Osteocyte (in vitro differentiated cells): Measurements from ENCODE around the gene MEX3A. TPM values are rescaled to one million over a fixed set of nuclear protein-coding genes. Genes with fewer than 3 reads are reported as not detected.
A peak's percentile ranks its signal among the peaks of the same experiment; 100 is the strongest.

Experiments used
- DNase-seq: peaks from one replicate; pipeline ENCODE4 v3.0.0; 2021; ENCODE audit warnings: mixed read lengths; ENCODE audit not compliant: unreplicated experiment; ENCODE audit errors: extremely low spot score
- H3K27ac Mint-ChIP-seq: one replicate; pipeline ENCODE4 v1.8.0; 2021; ENCODE audit warnings: mild to moderate bottlenecking, mixed read lengths; ENCODE audit not compliant: unreplicated experiment
- H3K27me3 Mint-ChIP-seq: one replicate; pipeline ENCODE4 v1.8.0; 2021; ENCODE audit warnings: mixed read lengths; ENCODE audit not compliant: unreplicated experiment
- H3K36me3 Mint-ChIP-seq: one replicate; pipeline ENCODE4 v1.8.0; 2021; ENCODE audit warnings: mixed read lengths; ENCODE audit not compliant: unreplicated experiment
- H3K4me1 Mint-ChIP-seq: one replicate; pipeline ENCODE4 v1.8.0; 2021; ENCODE audit warnings: mixed read lengths; ENCODE audit not compliant: unreplicated experiment
- H3K4me3 Mint-ChIP-seq: one replicate; pipeline ENCODE4 v1.8.0; 2021; ENCODE audit warnings: mild to moderate bottlenecking, moderate library complexity, mixed read lengths; ENCODE audit not compliant: unreplicated experiment
- H3K9me3 Mint-ChIP-seq: one replicate; pipeline ENCODE4 v1.8.0; 2021; ENCODE audit warnings: mixed read lengths; ENCODE audit not compliant: unreplicated experiment
- CTCF ChIP-seq: fragments of 200-600 bp; sonication (generic); IDR thresholded peaks from 2 replicates; pipeline ENCODE4 v1.5.0; 2021; ENCODE audit warnings: antibody characterized with exemption, mild to moderate bottlenecking, moderate library complexity
- long read RNA-seq: library from polyadenylated mRNA; unstranded; transcript quantifications from one replicate; pipeline ENCODE4 v2.0.0, GENCODE V29; 2021
- total RNA-seq: library from RNA; stranded (reverse); gene quantifications from 2 replicates; pipeline ENCODE4 v1.2.1, GENCODE V29; 2021

Gene MEX3A, protein sequence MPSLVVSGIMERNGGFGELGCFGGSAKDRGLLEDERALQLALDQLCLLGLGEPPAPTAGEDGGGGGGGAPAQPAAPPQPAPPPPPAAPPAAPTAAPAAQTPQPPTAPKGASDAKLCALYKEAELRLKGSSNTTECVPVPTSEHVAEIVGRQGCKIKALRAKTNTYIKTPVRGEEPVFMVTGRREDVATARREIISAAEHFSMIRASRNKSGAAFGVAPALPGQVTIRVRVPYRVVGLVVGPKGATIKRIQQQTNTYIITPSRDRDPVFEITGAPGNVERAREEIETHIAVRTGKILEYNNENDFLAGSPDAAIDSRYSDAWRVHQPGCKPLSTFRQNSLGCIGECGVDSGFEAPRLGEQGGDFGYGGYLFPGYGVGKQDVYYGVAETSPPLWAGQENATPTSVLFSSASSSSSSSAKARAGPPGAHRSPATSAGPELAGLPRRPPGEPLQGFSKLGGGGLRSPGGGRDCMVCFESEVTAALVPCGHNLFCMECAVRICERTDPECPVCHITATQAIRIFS
- total RNA-seq = 19.8 and 20.7 TPM in 2 replicates
- long read RNA-seq = 0 reads

- no peaks in the 10 kb centered on the region for H3K9me3 Mint-ChIP-seq
- TF ChIP-seq CTCF = no peak
- H3K27me3 Mint-ChIP-seq = no peaks in the 10 kb centered on the region
- H3K27ac Mint-ChIP-seq = peak within 1 kb of the TSS; percentile 87
- H3K36me3 Mint-ChIP-seq = no peaks in the 10 kb centered on the region
- H3K4me3 Mint-ChIP-seq = peak within 1 kb of the TSS; percentile 93
- peak; percentile 93 for DNase-seq
- H3K4me1 Mint-ChIP-seq = peaks cover 75% of the 10 kb centered on the region
Observed at GRCh38 chr1:156082309-156083091, at the start of gene MEX3A. TSS of gene MEX3A (minus strand) at chr1:156082465. CDS start at chr1:156081998, 467 bp downstream.

DNA sequence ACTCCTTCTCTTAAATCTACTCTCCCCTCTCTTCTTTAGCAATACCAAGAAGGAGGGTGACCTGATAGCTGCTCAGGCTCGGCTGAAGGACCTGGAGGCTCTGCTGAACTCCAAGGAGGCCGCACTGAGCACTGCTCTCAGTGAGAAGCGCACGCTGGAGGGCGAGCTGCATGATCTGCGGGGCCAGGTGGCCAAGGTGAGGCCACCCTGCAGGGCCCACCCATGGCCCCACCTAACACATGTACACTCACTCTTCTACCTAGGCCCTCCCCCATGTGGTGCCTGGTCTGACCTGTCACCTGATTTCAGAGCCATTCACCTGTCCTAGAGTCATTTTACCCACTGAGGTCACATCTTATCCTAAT lies 48.3 kb upstream of the MEX3A start:
- Mint-ChIP-seq H3K4me3 (no peak overlapping the region), H3K9me3 (no peaks in the 10 kb centered on the region), H3K4me1 (peaks cover 49% of the 10 kb centered on the region), H3K27ac (peak overlapping the region; percentile 98), H3K36me3 (peaks cover 24% of the 10 kb centered on the region), H3K27me3 (no peaks in the 10 kb centered on the region)
- no peak for DNase-seq
- peak; percentile 12 for TF ChIP-seq CTCF

DNA sequence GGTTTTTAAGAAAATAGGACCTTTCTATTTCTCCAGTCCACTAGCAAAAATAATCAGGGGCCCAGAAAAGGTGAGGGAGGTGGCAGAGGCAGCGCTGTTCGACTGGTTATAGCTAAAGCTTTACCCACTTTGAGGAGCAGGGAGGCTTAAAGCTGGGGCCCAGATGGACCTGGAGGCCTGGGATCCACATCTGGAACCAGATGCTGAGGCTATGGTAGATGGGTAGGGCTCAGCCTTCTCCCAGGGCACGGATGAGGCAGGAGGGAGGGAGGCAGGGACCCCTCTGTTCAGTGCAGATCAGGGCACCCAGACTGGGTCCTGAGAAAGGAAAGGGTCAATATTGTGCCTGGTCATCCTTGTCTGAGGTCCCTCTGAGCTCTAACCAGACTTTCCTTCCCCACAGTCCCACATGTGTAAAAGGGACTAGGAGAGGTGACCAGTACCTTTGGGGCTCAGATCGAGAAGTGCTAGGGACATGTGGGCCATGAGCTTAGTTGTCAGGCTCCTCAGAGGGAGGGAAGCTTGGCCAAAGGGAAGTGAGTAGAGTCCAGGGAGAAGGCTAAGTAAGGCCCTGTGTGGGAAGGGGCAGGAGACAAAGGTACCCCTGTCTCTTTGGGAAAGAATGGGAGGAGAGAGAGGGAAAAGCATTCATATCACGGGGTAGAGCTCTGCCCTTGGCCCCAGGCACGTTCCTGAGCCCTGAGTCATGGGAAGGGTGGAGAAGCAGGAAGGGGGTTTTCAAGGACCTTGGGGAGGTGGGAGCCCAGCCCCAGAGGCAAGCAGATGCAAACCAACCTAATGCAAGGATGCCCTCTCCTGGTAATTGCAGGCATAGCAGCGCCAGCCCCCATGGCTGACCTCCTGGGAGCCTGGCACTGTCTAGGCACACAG lies 47.7 kb upstream of the MEX3A start:
- Mint-ChIP-seq H3K36me3 (peaks cover 24% of the 10 kb centered on the region), H3K4me3 (peak overlapping the region; percentile 50), H3K9me3 (no peaks in the 10 kb centered on the region), H3K4me1 (peaks cover 55% of the 10 kb centered on the region), H3K27ac (peak overlapping the region; percentile 98), H3K27me3 (no peaks in the 10 kb centered on the region)
- TF ChIP-seq CTCF = peak; percentile 98
- DNase-seq = peak; percentile 98

DNA sequence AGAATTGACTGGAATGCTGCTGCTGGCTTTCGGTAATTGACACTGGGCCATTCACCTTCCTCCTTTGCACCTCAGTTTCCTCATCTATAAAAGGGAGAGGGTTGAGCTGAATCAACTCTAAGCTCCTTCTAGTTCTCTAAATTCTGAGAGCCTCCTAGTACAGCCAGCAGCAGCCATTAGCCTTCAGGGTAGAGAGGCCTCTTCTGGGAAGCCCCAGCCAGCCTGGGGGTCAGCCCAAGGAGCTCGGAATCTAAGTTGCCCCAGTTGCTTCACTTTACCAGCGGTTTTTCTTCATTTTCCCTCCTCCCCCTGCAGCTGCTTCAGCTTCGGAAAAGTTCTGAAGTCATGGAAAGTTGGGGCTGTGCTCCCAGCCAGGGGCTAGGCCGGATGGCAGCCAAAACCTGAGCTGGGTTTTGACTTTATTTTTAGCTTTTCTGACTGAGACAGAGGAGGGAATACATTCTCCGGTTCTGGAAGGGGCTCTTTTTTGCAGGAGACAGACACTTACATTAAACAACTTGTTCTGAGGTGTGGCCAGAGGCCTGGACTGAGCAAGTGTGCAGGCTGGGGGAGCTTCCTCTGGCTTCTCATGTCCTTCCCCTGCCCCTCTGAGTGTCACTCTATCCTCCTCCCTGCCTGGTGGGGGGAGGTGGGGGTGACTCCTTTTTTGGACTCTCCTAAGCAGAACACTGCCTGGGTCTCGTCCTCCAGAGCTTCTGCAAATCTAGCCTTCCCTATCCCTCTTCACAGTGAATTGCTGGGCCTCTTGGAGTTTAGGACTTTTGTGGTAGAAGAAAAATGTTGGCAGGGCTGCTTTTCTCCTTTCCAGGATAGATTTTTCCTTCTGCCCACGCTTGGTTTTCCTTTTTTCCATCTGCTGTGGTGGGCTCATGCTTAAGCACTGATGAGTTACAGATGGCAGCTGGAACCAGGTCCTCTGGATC lies 46.7 kb upstream of the MEX3A start:
- Mint-ChIP-seq H3K4me3 (peak overlapping the region; percentile 50), H3K36me3 (peaks cover 19% of the 10 kb centered on the region), H3K4me1 (peaks cover 64% of the 10 kb centered on the region), H3K27ac (peak overlapping the region; percentile 98), H3K27me3 (no peaks in the 10 kb centered on the region), H3K9me3 (no peaks in the 10 kb centered on the region)
- no peak for DNase-seq
- no peak for TF ChIP-seq CTCF
